ENCODE results near the gene CDC42BPG.

GRCh38 chr11:64874308-64875240 lies 30.1 kb upstream of the CDC42BPG start:
- TF ChIP-seq CTCF (IDR thresholded peaks at IDR 0.05) (no peak), ZNF219 (CRISPR knock-in tag; IDR thresholded peaks at IDR 0.05; ENCODE audit: borderline replicate concordance) (no peak), CREB1 (CRISPR knock-in tag; IDR thresholded peaks at IDR 0.05) (no peak), MAX (CRISPR knock-in tag; IDR thresholded peaks at IDR 0.05) (no peak), GABPB1 (CRISPR knock-in tag; IDR thresholded peaks at IDR 0.05) (no peak), SMAD3 (CRISPR knock-in tag; IDR thresholded peaks at IDR 0.05; ENCODE audit: borderline replicate concordance) (no peak), FOXP1 (CRISPR knock-in tag; IDR thresholded peaks at IDR 0.05; ENCODE audit: borderline replicate concordance) (0 out of 2 replicates have a peak, but pooled peaks have one; percentile 14), ZNF121 (CRISPR knock-in tag; IDR thresholded peaks at IDR 0.05) (no peak), ZNF317 (CRISPR knock-in tag; IDR thresholded peaks at IDR 0.05; ENCODE audit: borderline replicate concordance, low read depth) (no peak)
